NT2/D1 (cell line): ENCODE results near the gene OSBPL10.
"Not testable (repeated sequence)": the region's sequence is repeated elsewhere in the genome, so short reads cannot be mapped to it uniquely, and the experiment has no call there.

Experiments used
- DNase-seq: peaks from one replicate; pipeline ENCODE4 v3.0.0-alpha.2; 2011; ENCODE audit warnings: low read depth, low spot score
- H3K27me3 ChIP-seq: 2 replicates; pipeline ENCODE4 v1.6.0; 2011; ENCODE audit warnings: mild to moderate bottlenecking; ENCODE audit not compliant: insufficient read length, insufficient read depth
- H3K36me3 ChIP-seq: 2 replicates; pipeline ENCODE4 v1.6.1; 2011; ENCODE audit warnings: mild to moderate bottlenecking, low read length, mixed read lengths; ENCODE audit not compliant: insufficient read depth, insufficient read length
- H3K4me1 ChIP-seq: 2 replicates; pipeline ENCODE4 v1.5.1; 2011; ENCODE audit not compliant: insufficient read depth, insufficient read length
- H3K4me3 ChIP-seq: 2 replicates; pipeline ENCODE4 v1.5.1; 2011; ENCODE audit warnings: low read depth; ENCODE audit not compliant: insufficient read length
- H3K9ac ChIP-seq: 2 replicates; pipeline ENCODE4 v1.6.0; 2011; ENCODE audit warnings: low read depth; ENCODE audit not compliant: insufficient read length
- H3K9me3 ChIP-seq: 2 replicates; pipeline ENCODE4 v1.5.1; 2011; ENCODE audit warnings: mild to moderate bottlenecking, low read length; ENCODE audit not compliant: insufficient read depth
- SUZ12 ChIP-seq: IDR thresholded peaks from 2 replicates; pipeline ENCODE4 v1.6.1; 2011; ENCODE audit not compliant: insufficient read length, insufficient read depth; ENCODE audit errors: extremely low read depth
- YY1 ChIP-seq: IDR thresholded peaks from 2 replicates; pipeline ENCODE4 v1.6.1; 2011; ENCODE audit not compliant: insufficient read length, insufficient read depth
- ZNF274 ChIP-seq: IDR thresholded peaks from 2 replicates; pipeline ENCODE4 v1.6.1; 2011; ENCODE audit warnings: mild to moderate bottlenecking, low read depth, low read length

OSBPL10 gene

DNA sequence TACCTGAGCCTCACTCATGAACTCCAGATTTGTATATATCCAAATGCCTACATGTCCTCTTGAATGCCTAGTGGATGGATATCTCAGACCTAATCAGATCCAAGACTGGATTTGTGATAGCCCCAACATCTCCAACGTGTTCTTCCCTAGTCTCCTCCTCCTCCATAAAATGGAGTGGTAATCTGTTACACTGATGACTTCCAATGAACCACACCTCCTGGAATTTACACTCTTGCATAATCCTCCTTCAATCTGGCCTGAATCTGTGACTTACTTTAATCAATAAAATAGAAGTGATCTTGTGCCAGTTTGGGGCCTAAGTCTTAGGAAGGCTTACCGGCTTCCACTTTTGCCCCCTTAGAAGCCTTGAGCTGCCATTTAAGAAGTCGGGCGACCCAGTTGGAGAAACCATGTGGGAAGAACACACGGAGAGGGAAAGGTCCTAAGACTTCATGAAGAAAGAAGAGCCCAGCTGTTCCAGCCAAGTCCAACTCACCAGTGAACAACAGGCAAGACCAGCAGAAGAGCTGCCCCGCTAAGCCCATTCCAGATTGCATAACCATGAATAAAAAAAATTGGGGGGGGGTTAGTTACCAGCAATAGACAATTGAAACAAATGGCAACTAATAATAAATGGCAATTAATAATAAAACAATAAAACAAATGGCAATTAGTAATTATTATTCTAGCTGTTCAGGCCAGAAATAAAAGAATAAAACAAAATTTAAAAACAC is 284.1 kb downstream of the OSBPL10 start:
- no peak for DNase-seq
- Histone ChIP-seq H3K4me1 (no peaks in the 10 kb centered on the region), H3K9ac (no peak overlapping the region), H3K36me3 (peaks cover 28% of the 10 kb centered on the region), H3K27me3 (no peaks in the 10 kb centered on the region), H3K4me3 (no peak overlapping the region), H3K9me3 (no peaks in the 10 kb centered on the region)
- TF ChIP-seq YY1 = no peak
- TF ChIP-seq ZNF274 = no peak
- no peak for TF ChIP-seq SUZ12

DNA sequence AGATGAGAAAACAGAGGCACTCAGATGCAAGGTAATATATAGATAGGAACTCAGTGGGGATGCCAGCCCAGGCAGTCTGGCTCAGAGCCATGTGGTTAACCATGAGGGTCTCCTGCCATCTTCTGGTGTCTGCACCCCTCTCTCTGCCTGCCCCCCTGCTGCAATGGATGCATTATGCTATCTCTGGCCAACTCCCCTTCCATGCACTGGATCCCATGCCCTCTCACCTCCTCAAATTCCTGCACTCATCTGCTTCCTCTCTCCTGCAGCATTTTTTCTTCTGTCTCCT is 285.1 kb downstream of the OSBPL10 start:
- DNase-seq = no peak
- Histone ChIP-seq H3K36me3 (peaks cover 20% of the 10 kb centered on the region), H3K9me3 (no peaks in the 10 kb centered on the region), H3K9ac (no peak overlapping the region), H3K27me3 (no peaks in the 10 kb centered on the region), H3K4me1 (no peaks in the 10 kb centered on the region), H3K4me3 (no peak overlapping the region)
- no peak for TF ChIP-seq SUZ12
- no peak for TF ChIP-seq YY1
- TF ChIP-seq ZNF274 = no peak

DNA sequence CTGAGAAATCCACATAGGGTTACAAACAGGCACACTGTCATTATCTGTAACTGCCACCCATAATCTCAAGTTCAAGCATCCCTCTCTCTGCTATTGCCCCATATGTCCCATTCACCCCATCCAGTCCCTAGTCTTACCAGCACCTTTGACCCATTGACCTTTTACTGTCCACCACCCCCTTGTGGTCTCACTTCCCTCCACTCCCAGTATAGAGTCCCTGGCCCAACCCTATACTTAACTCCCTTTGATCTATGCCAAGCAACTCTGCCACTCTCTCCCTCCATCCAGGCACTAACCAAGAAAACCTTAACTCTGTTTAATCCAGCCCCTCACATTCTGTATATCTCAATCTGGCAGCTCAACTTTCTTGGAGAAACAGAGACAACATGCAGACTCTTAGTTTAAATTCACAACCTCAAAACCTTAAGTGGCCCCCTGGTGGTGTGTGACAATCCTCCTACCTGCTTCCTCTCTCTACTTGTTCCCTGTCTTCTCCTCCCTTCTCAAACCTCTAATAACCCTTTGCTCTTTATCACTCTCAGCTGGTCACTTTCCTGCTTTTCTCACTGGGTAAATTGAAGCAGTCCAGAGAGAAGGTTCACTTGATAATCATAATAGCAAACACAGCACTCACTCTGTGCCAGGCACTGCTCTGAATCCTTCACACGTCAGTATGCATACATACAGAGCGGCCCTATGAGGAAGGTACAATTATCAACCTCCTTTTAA is 285.6 kb downstream of the OSBPL10 start:
- H3K9me3 ChIP-seq = no peaks in the 10 kb centered on the region
- no peak for DNase-seq
- H3K36me3 ChIP-seq = peaks cover 18% of the 10 kb centered on the region
- no peak overlapping the region for H3K4me3 ChIP-seq
- H3K9ac ChIP-seq = no peak overlapping the region
- TF ChIP-seq SUZ12 = no peak
- TF ChIP-seq YY1 = no peak
- no peak for TF ChIP-seq ZNF274
- H3K4me1 ChIP-seq = no peaks in the 10 kb centered on the region
- no peaks in the 10 kb centered on the region for H3K27me3 ChIP-seq

DNA sequence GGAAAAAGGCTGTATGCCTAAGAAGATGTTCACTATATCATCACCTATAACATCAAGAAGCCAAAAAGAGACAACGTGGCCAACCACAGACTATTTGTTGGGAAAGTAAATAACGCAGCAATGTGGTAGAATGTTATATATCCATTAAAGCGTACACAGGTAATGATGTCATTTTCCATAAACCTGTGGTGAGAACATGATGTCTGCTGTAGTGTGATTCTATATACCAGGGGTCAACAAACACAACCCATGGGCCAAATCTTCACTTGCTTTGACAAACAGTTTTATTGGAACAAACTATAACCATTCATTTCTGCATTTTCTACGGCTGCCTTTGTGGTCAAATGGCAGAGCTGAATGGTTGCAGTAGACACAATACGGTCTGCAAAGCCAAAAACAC is 287.7 kb downstream of the OSBPL10 start:
- DNase-seq = no peak
- no peak for TF ChIP-seq ZNF274
- no peak for TF ChIP-seq SUZ12
- TF ChIP-seq YY1 = no peak
- peaks cover 10% of the 10 kb centered on the region for H3K36me3 ChIP-seq
- no peaks in the 10 kb centered on the region for H3K27me3 ChIP-seq
- no peak overlapping the region for H3K9ac ChIP-seq
- H3K4me3 ChIP-seq = no peak overlapping the region
- peaks cover 8% of the 10 kb centered on the region; the same call in 1 of the 2 replicates for H3K9me3 ChIP-seq
- no peaks in the 10 kb centered on the region for H3K4me1 ChIP-seq

DNA sequence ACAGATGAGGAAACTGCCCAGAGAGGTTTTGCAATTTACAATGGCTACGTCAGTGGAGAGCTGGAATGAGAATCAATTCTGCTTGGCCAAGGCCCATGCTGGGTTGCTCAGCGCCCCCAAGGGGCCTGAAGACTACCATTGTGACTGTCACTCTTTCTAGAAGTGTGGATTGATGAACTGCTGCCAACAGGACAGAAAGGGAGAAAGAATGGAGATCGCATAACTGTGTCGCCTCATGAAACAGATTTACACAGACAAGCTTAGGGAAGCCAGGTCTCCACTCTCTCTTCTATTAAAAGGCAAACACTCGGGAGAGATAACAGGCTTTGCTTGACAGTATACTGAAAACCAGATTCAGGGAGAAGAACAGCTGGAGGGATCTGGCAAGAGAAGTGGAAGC is 288.3 kb downstream of the OSBPL10 start:
- H3K36me3 ChIP-seq = peaks cover 10% of the 10 kb centered on the region
- no peak overlapping the region for H3K9ac ChIP-seq
- no peaks in the 10 kb centered on the region for H3K4me1 ChIP-seq
- no peaks in the 10 kb centered on the region for H3K27me3 ChIP-seq
- DNase-seq = no peak
- no peak for TF ChIP-seq ZNF274
- no peak overlapping the region for H3K4me3 ChIP-seq
- H3K9me3 ChIP-seq = peaks cover 8% of the 10 kb centered on the region; the same call in 1 of the 2 replicates

DNA sequence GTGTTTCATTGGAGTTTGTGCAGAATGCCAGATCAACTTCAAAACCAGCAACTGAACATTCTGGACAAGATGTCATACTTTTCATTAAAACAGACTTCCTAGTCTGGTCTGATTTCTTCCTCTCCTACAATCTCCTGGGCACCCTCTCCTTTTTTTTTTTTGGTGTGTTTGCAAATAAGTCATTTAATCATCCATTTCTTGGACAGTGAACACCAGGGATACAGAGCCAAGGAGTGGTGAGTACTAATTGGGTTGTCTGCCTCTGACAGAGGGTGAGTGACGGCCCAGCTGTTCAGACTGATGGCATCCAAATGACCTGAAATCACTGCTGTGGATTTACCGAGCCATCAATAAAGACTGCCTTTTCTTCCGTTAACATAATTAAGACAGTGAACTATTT is 290.3 kb downstream of the OSBPL10 start:
- no peak overlapping the region for H3K4me3 ChIP-seq
- no peaks in the 10 kb centered on the region for H3K4me1 ChIP-seq
- H3K9me3 ChIP-seq = peaks cover 8% of the 10 kb centered on the region; the same call in 1 of the 2 replicates
- no peaks in the 10 kb centered on the region for H3K27me3 ChIP-seq
- TF ChIP-seq YY1 = no peak
- TF ChIP-seq ZNF274 = no peak
- no peak for TF ChIP-seq SUZ12
- DNase-seq = no peak
- peaks cover 5% of the 10 kb centered on the region for H3K36me3 ChIP-seq
- no peak overlapping the region for H3K9ac ChIP-seq

DNA sequence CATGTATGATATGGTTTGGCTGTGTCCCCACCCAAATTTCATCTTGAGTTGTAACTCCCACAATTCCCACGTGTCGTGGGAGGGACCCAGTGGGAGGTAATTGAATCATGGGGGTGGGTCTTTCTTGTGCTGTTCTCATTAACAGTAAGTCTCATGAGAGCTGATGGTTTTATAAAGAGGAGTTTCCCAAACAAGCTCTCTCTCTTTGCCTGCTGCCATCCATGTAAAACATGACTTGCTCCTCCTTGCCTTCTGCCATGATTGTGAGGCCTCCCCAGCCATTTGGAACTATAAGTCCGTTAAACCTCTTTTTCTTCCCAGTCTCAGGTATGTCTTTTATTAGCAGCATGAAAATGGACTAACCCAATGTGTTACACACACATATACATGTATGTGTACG is 291.5 kb downstream of the OSBPL10 start:
- not testable (repeated sequence) for H3K9me3 ChIP-seq, H3K27me3 ChIP-seq, H3K36me3 ChIP-seq, H3K4me1 ChIP-seq, H3K4me3 ChIP-seq, H3K9ac ChIP-seq, DNase-seq

DNA sequence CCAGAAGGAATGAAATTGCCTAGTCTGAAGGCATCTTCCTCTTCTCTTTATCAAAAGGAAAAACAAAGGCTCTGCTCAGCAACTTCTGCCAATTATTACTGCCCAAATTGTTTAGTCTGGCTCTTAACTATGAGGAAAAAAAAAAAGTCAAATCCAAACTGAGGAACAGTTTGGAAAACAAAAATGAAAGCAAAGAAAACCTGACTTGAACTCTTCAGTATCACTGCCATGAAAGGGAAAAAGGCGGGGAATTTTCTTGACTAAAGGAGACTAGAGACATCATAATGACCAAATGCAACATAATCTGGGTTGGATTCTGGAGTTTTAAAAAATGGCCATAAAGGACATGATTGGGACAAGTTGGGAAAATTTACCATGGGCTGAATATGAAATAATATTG is 292.1 kb downstream of the OSBPL10 start:
- peaks cover 11% of the 10 kb centered on the region for H3K36me3 ChIP-seq
- no peak for TF ChIP-seq YY1
- TF ChIP-seq ZNF274 = no peak
- no peak for TF ChIP-seq SUZ12

More for the DNA sequence above, 292.1 kb downstream of the OSBPL10 start:
- Histone ChIP-seq H3K9me3 (peaks cover 8% of the 10 kb centered on the region; the same call in 1 of the 2 replicates), H3K27me3 (no peaks in the 10 kb centered on the region), H3K4me3 (no peak overlapping the region), H3K4me1 (no peaks in the 10 kb centered on the region), H3K9ac (no peak overlapping the region)
- no peak for DNase-seq
